Caco-2 (cell line): ENCODE results near the gene CR2. TPM values are rescaled to one million over a fixed set of nuclear protein-coding genes. Genes with fewer than 3 reads are reported as not detected.
A peak's percentile ranks its signal among the peaks of the same experiment; 100 is the strongest.

Experiments
- BruUV-seq: library from RNA; stranded (reverse); fragments of 400-500 nt; replicated peaks from 2 replicates; lab custom pipeline; 2021; lab: Mats Ljungman, UMichigan
- CTCF ChIA-PET: fragments of 300-600 bp; sonication (Branson Sonifier 250); formaldehyde crosslinking; loops from one replicate; lab custom pipeline; 2022; ENCODE audit warnings: antibody characterized with exemption; lab: Charles Lee
- POLR2A ChIA-PET: fragments of 300-600 bp; sonication (Branson Sonifier 250); formaldehyde crosslinking; loops from one replicate; lab custom pipeline; 2022; ENCODE audit warnings: antibody characterized with exemption; lab: Charles Lee
- DNase-seq, 2 experiments: peaks; one replicate each; pipeline versions ENCODE4 v3.0.0 to v3.0.0-alpha.2; 2020 to 2022
- H3K27me3 ChIP-seq: replicated peaks from 2 replicates; pipeline ENCODE4 v1.6.0; 2011; ENCODE audit warnings: low read length; ENCODE audit not compliant: control insufficient read depth, insufficient read depth
- H3K36me3 ChIP-seq: 2 replicates; pipeline ENCODE4 v1.5.1; 2011; ENCODE audit warnings: low read length; ENCODE audit not compliant: control insufficient read depth, insufficient read depth
- H3K4me1 ChIP-seq: fragments of 250-450 bp; sonication (Bioruptor Pico); 2 replicates; pipeline ENCODE4 v1.5.1; 2020; ENCODE audit warnings: mild to moderate bottlenecking
- H3K4me3 ChIP-seq: 2 replicates; pipeline ENCODE4 v1.5.1; 2011; ENCODE audit warnings: low read depth, mild to moderate bottlenecking, control low read depth, low read length
- H3K9me3 ChIP-seq: fragments of 250-450 bp; sonication (Bioruptor Pico); 2 replicates; pipeline ENCODE4 v1.5.1; 2020; ENCODE audit warnings: mild to moderate bottlenecking, moderate library complexity
- H3K27ac Mint-ChIP-seq: one replicate; pipeline ENCODE4 v1.8.0; 2022; ENCODE audit warnings: mixed read lengths; ENCODE audit not compliant: unreplicated experiment
- H3K27me3 Mint-ChIP-seq: one replicate; pipeline ENCODE4 v1.8.0; 2022; ENCODE audit warnings: mixed read lengths; ENCODE audit not compliant: insufficient read depth, unreplicated experiment
- H3K36me3 Mint-ChIP-seq: one replicate; pipeline ENCODE4 v1.8.0; 2022; ENCODE audit warnings: mild to moderate bottlenecking, mixed read lengths; ENCODE audit not compliant: insufficient read depth, unreplicated experiment
- H3K4me1 Mint-ChIP-seq: one replicate; pipeline ENCODE4 v1.8.0; 2022; ENCODE audit warnings: low read depth, mixed read lengths; ENCODE audit not compliant: unreplicated experiment
- H3K4me3 Mint-ChIP-seq: one replicate; pipeline ENCODE4 v1.8.0; 2022; ENCODE audit warnings: mild to moderate bottlenecking, moderate library complexity, mixed read lengths; ENCODE audit not compliant: unreplicated experiment
- H3K9me3 Mint-ChIP-seq: one replicate; pipeline ENCODE4 v1.8.0; 2022; ENCODE audit warnings: mixed read lengths; ENCODE audit not compliant: unreplicated experiment
- CTCF ChIP-seq, 2 experiments: fragments of 200-600 bp in 1 of 2; IDR thresholded peaks; 1 replicate in 1 of 2; 2 replicates in 1 of 2; pipeline versions ENCODE4 v1.5.1 to v1.8.0; 2011 to 2022; ENCODE audit warnings: antibody characterized with exemption in 1 of 2, control low read depth in 1 of 2, inconsistent platforms in 1 of 2, low read depth in 1 of 2, low read length in 1 of 2, mild to moderate bottlenecking in 1 of 2, moderate library complexity in 1 of 2; ENCODE audit not compliant: insufficient read depth in 1 of 2, severe bottlenecking in 1 of 2, unreplicated experiment in 1 of 2
- intact Hi-C: fragments of 100-400 bp; cut with micrococcal nuclease; formaldehyde crosslinking; loops from one replicate; pipeline ENCODE4 v1.10.0; 2022; ENCODE audit not compliant: unreplicated experiment
- total RNA-seq: library from RNA; stranded (reverse); gene quantifications from 2 replicates; pipeline ENCODE4 v1.2.3, GENCODE V29; 2022

CR2 gene
- total RNA-seq, 1 experiment from 2014 or later, result 0.34 TPM

- no peaks in the 10 kb centered on the region for H3K4me1 ChIP-seq
- Mint-ChIP-seq H3K4me1 (no peaks in the 10 kb centered on the region), H3K9me3 (no peaks in the 10 kb centered on the region), H3K27ac (no peak within 1 kb of the TSS), H3K36me3 (no peaks in the 10 kb centered on the region), H3K27me3 (peaks cover 9% of the 10 kb centered on the region), H3K4me3 (no peak within 1 kb of the TSS)
- no peak for TF ChIP-seq CTCF (IDR thresholded peaks at IDR 0.05; ENCODE audit: insufficient read depth in 1 of 2, low read depth in 1 of 2, low read length in 1 of 2, severe bottlenecking in 1 of 2, unreplicated experiment in 1 of 2)
- H3K4me3 ChIP-seq, result no peak within 1 kb of the TSS
- no peaks in the 10 kb centered on the region for H3K27me3 ChIP-seq
- POLR2A ChIA-PET, result no interaction called here
- H3K36me3 ChIP-seq, result no peaks in the 10 kb centered on the region
- no peak for DNase-seq
- CTCF ChIA-PET, result interaction anchor here (0.5 kb wide), 1 partner anchor 18 kb away, joined by 3 read pairs; no protein-coding TSS in a partner anchor
- H3K9me3 ChIP-seq, result no peaks in the 10 kb centered on the region
- intact Hi-C loops, result loop anchor here (5.0 kb wide), 4 partner anchors 74 to 514 kb away; no protein-coding TSS in a partner anchor
- no TSS peak for BruUV-seq
Observed at GRCh38 chr1:207495801-207496792, 42.0 kb downstream of the CR2 start, which contains the start of gene CR1. TSS of gene CR1 (plus strand) at chr1:207496157. CDS start at chr1:207496268, 111 bp downstream.

- no peaks in the 10 kb centered on the region for H3K9me3 ChIP-seq
- DNase-seq, result no peak
- H3K36me3 Mint-ChIP-seq, result no peaks in the 10 kb centered on the region
- no peaks in the 10 kb centered on the region for H3K4me1 Mint-ChIP-seq
- TF ChIP-seq CTCF (IDR thresholded peaks at IDR 0.05; ENCODE audit: insufficient read depth in 1 of 2, low read depth in 1 of 2, low read length in 1 of 2, severe bottlenecking in 1 of 2, unreplicated experiment in 1 of 2), result no peak
- intact Hi-C loops, result loop anchor here (2.0 to 5.0 kb wide), 5 partner anchors 43 to 516 kb away; partner anchors contain the start of gene CR2
- no peak overlapping the region for H3K4me3 ChIP-seq
- H3K27me3 ChIP-seq, result no peaks in the 10 kb centered on the region; the same call in 1 of the 2 replicates
- no TSS peak for BruUV-seq
- ChIA-PET POLR2A (no interaction called here), CTCF (no interaction called here)
- H3K4me1 ChIP-seq, result no peaks in the 10 kb centered on the region
- no peaks in the 10 kb centered on the region for H3K36me3 ChIP-seq
- H3K9me3 Mint-ChIP-seq, result no peaks in the 10 kb centered on the region
- H3K27ac Mint-ChIP-seq, result no peak overlapping the region
- peaks cover 15% of the 10 kb centered on the region for H3K27me3 Mint-ChIP-seq
- no peak overlapping the region for H3K4me3 Mint-ChIP-seq
Observed at GRCh38 chr1:207497941-207498340, 43.8 kb downstream of the CR2 start.

GRCh38 chr1:207499573-207499972, 45.4 kb downstream of the CR2 start:
- peak; percentile 56 to 57 for DNase-seq
- ChIA-PET CTCF (interaction anchor here (0.6 to 1.0 kb wide), 3 partner anchors 45 to 415 kb away, joined by 3 to 4 read pairs (median 3); partner anchors contain the start of gene CR2), POLR2A (no interaction called here)
- Mint-ChIP-seq H3K9me3 (no peaks in the 10 kb centered on the region), H3K4me3 (no peak overlapping the region), H3K4me1 (no peaks in the 10 kb centered on the region), H3K27ac (no peak overlapping the region), H3K27me3 (peaks cover 26% of the 10 kb centered on the region), H3K36me3 (no peaks in the 10 kb centered on the region)
- intact Hi-C loops, result loop anchor here (1.0 to 5.0 kb wide), 6 partner anchors 45 to 517 kb away; partner anchors contain the start of gene CR2
- Histone ChIP-seq H3K27me3 (no peaks in the 10 kb centered on the region; the same call in 1 of the 2 replicates), H3K4me1 (no peaks in the 10 kb centered on the region), H3K36me3 (no peaks in the 10 kb centered on the region), H3K4me3 (no peak overlapping the region), H3K9me3 (no peaks in the 10 kb centered on the region)
- peak; percentile 69 to 70 for TF ChIP-seq CTCF (IDR thresholded peaks at IDR 0.05; ENCODE audit: insufficient read depth in 1 of 2, low read depth in 1 of 2, low read length in 1 of 2, severe bottlenecking in 1 of 2, unreplicated experiment in 1 of 2)
- no TSS peak for BruUV-seq
